Activated T-cell treated with anti-CD3 and anti-CD28 coated beads, Interleukin-2, amount 50 U/mL, for 72 hours (primary cell): ENCODE data around the gene TMEM272. TPM values are rescaled to one million over a fixed set of nuclear protein-coding genes. Genes with fewer than 3 reads are reported as not detected.

Experiments
- ATAC-seq, 2 donors: fragments of 150-1000 bp; cut with Tn5 transposase; replicated peaks in 1 of 2; 2 replicates each; pipeline ENCODE4 v1.10.0; 2021; ENCODE audit warnings: moderate library complexity in 2 of 2, mild to moderate bottlenecking in 1 of 2
- DNase-seq, 2 donors: peaks; one replicate each; pipeline ENCODE4 v3.0.0; 2021 to 2022; ENCODE audit warnings: mixed read lengths in 1 of 2
- H3K27ac Mint-ChIP-seq: one replicate; pipeline ENCODE4 v1.8.0; 2022; ENCODE audit warnings: mild to moderate bottlenecking, moderate library complexity, mixed read lengths
- H3K27me3 Mint-ChIP-seq: one replicate; pipeline ENCODE4 v1.8.0; 2022; ENCODE audit warnings: low read depth, mixed read lengths
- H3K36me3 Mint-ChIP-seq, 2 donors: one replicate each; pipeline ENCODE4 v1.8.0; 2022; ENCODE audit warnings: mixed read lengths in 2 of 2, mild to moderate bottlenecking in 1 of 2; ENCODE audit not compliant: insufficient read depth in 2 of 2
- H3K4me1 Mint-ChIP-seq: one replicate; pipeline ENCODE4 v1.8.0; 2022; ENCODE audit warnings: low read depth, mixed read lengths
- H3K4me3 Mint-ChIP-seq, 2 donors: one replicate each; pipeline ENCODE4 v1.8.0; 2022; ENCODE audit warnings: mild to moderate bottlenecking in 2 of 2, mixed read lengths in 2 of 2, moderate library complexity in 2 of 2
- H3K9me3 Mint-ChIP-seq, 2 donors: one replicate each; pipeline ENCODE4 v1.8.0; 2022; ENCODE audit warnings: mixed read lengths in 2 of 2
- total RNA-seq, 2 donors: library from RNA; stranded (reverse); gene quantifications; one replicate each; pipeline ENCODE4 v1.2.3, GENCODE V29; 2022

The TMEM272 gene
- total RNA-seq, 2 donors from 2014 or later = 0.19 to 0.30 TPM

DNA sequence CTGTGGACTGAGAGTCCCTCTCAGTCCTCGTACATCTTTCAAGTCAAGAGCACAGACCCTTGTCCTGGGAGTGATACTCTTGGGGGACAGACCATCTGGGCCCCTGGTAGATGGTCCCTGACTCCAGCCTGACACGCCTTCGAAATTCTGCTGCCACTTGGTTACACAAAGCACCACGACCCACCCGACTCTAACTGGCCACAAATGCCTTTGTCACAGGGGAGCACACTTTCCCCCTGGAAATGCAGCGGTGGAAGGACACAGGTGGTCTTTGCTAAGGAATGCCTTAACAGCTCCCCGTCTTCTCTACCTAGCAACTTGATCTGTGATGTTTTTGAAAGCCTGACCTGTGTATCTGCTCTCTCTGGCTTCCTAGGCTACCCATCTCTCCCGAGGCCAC lies 27.3 kb downstream of the TMEM272 start:
- Mint-ChIP-seq H3K4me1 (peaks cover 91% of the 10 kb centered on the region), H3K9me3 (no peaks in the 10 kb centered on the region), H3K36me3 (no peaks in the 10 kb centered on the region), H3K27me3 (no peaks in the 10 kb centered on the region), H3K4me3 (peak overlapping the region; percentile 53 to 84), H3K27ac (peak overlapping the region; percentile 36)
- DNase-seq (no peak), ATAC-seq (no peak)

DNA sequence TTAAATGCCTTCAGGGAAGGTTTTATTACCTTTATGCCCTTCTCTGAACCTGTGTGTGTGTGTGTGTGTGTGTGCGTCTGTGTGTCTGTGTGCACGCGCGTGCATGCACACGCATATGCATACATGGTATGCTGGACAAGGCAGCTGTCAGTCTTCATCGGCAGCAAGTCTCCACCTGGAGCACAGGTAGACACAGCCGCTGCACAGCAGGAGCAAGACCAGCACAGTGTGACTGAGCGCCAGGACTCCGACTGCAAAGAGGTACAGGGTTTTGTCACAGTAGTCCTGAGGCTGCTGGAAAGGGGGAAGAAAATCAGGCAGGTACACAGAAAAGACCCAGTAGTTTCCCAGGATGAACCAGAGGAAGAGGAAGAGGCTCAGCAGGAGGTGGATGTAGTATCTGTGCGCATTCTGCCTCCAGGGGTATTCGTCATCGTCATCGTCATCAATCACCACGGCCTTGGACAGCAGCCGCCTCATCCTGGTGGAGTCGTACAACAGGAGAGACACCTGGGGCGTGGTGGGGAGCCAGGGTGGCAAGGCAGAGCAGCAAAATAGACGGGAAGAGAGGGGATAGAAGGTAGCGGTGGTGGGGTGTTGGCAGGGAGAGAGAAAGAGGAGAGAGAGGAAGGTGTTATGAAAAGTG lies 28.2 kb downstream of the TMEM272 start:
- H3K9me3 Mint-ChIP-seq = no peaks in the 10 kb centered on the region
- no peak for DNase-seq
- no peak overlapping the region for H3K27ac Mint-ChIP-seq
- no peaks in the 10 kb centered on the region for H3K36me3 Mint-ChIP-seq
- no peaks in the 10 kb centered on the region for H3K27me3 Mint-ChIP-seq
- no peak for ATAC-seq
- peaks cover 91% of the 10 kb centered on the region for H3K4me1 Mint-ChIP-seq
- peak overlapping the region in 1 of 2 donors; percentile 7 for H3K4me3 Mint-ChIP-seq

DNA sequence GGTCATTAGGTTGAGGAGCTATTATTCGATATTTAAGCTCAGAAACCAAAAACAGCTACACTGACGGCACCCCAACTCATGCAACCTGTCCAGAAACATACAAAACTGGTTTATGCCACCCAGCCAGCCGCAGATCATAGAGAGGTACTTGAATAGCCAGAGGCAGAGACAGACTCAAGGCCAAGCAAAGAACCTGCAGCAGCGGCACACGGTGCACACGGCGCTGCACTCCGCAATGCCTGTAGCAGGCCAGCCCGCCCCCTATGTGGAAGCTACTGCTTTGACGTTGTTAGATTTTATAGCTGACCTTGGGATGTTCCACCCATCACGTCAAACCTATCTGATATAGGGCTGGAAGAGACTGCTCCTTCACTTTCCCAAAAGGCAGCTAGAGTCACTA lies 29.1 kb downstream of the TMEM272 start:
- Mint-ChIP-seq H3K27ac (peak overlapping the region; percentile 51), H3K27me3 (no peaks in the 10 kb centered on the region), H3K4me3 (peak overlapping the region; percentile 74 to 81), H3K9me3 (no peaks in the 10 kb centered on the region), H3K36me3 (no peaks in the 10 kb centered on the region), H3K4me1 (peaks cover 89% of the 10 kb centered on the region)
- ATAC-seq (no peak), DNase-seq (no peak)

DNA sequence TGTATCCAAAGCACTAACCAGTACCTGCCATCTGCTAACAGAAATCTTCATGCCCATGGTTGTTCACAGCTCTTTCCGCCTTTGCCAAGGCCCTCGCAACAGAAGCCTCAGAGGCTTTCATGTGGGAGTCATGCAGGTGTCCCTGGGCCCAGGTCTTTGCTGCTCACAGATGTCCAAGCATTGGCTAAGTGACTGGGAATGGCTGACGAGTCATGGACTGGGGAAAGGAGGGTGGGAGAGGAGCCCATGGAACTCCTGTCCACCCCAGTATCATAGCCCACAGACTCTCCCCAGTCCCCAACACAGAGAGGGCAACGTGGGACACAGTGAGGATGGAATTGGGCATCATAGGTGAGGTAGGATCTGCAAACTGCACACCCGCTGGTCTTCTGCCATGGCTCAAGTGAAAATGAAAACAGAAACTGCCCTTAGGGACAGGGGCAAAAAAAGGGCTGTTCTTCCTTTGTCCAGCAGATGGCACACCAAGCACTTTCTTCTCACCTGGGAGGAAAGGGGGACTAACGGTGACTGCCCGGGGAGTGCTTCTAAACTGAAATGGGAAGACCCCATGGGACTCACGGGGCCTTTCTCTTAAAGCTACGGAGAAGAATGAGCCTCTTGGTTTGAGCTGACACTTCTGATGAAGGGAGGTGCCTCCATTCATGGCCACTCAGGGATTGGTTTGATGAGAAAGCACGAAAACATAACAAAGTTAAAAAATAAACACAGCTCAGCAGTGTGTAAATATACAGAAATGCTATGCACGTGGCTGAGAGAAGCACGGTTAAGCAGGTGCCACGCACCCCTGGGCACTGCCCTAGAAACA lies 29.9 kb downstream of the TMEM272 start:
- ATAC-seq = peak; percentile 70 to 73
- Mint-ChIP-seq H3K4me1 (peaks cover 81% of the 10 kb centered on the region), H3K4me3 (peak overlapping the region; percentile 74 to 81), H3K27ac (peak overlapping the region; percentile 90), H3K36me3 (no peaks in the 10 kb centered on the region), H3K27me3 (no peaks in the 10 kb centered on the region), H3K9me3 (no peaks in the 10 kb centered on the region)
- peak; percentile 80 to 81 for DNase-seq

DNA sequence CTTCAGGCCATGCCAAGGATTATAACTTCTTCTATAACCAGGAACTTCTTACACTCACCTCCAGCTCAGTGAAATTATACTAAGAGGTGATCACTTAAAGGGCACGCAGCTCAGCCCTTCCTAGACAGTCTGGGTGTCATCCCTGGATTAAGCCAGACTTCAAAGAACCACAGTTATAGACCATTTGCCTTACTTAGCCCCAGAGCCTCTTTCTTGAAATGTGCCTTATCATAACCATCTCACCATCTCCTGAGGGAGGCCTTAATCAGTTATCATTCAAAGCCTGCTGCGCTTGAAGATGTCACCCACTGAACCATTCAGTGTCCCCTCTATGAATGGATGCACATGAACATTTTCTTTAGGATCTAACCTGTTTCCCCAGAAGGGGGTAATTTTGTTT lies 30.9 kb downstream of the TMEM272 start:
- Mint-ChIP-seq H3K27ac (no peak overlapping the region), H3K4me1 (peaks cover 71% of the 10 kb centered on the region), H3K27me3 (no peaks in the 10 kb centered on the region), H3K9me3 (no peaks in the 10 kb centered on the region), H3K36me3 (peaks cover 0 to 1% of the 10 kb centered on the region in 2 donors), H3K4me3 (no peak overlapping the region)
- no peak for ATAC-seq
- no peak for DNase-seq

DNA sequence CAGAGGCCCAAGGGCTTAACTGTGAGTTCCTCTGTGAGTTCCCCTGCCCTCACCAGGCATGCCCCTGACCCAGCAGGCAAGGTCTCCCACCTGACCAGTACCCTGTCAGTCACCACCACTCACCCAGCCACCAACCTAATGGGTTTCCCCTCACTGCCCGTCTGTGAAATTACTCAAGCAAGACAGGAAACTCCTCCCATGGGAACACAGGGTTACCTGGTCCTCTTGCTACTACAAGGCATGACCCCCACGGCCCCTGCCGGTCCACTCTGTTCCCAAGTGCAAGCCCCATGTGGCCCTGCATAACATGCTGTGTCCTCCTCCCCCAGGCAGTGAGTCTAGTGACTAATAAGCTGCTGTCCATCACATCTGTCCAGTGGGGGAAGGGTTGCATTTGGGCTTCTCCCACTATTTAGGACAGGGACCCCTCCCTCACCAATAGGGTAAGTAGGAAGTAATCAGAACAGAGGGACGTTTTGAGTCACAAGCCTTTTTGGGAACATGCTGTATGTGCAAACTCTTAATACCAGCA lies 33.0 kb downstream of the TMEM272 start:
- H3K9me3 Mint-ChIP-seq = no peaks in the 10 kb centered on the region
- DNase-seq (no peak), ATAC-seq (peak; percentile 33 to 60)
- peaks cover 0 to 1% of the 10 kb centered on the region in 2 donors for H3K36me3 Mint-ChIP-seq
- no peak overlapping the region for H3K4me3 Mint-ChIP-seq
- H3K27me3 Mint-ChIP-seq = no peaks in the 10 kb centered on the region
- H3K27ac Mint-ChIP-seq = peak overlapping the region; percentile 76
- H3K4me1 Mint-ChIP-seq = peaks cover 52% of the 10 kb centered on the region

DNA sequence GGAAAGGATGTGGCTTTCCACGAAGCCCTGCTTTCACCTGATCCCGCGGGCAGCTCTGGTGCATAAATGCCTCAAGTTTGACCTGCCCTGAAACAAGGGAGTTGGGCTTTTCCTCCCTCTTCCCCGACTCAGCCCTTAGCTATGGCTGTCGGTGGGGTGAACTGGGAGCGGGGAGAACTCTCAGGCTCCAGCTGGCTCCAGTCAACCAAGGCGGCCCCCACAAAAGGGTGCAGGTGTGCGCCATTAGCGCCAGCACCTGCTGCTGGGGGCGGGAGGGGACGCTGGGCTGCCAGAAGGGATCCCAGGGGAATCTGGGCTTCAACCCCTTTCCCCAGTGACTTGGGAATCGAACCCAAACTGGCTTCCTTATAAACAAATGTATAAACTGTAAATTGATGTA lies 33.9 kb downstream of the TMEM272 start:
- Mint-ChIP-seq H3K27me3 (no peaks in the 10 kb centered on the region), H3K36me3 (peaks cover 0 to 3% of the 10 kb centered on the region in 2 donors)

DNA sequence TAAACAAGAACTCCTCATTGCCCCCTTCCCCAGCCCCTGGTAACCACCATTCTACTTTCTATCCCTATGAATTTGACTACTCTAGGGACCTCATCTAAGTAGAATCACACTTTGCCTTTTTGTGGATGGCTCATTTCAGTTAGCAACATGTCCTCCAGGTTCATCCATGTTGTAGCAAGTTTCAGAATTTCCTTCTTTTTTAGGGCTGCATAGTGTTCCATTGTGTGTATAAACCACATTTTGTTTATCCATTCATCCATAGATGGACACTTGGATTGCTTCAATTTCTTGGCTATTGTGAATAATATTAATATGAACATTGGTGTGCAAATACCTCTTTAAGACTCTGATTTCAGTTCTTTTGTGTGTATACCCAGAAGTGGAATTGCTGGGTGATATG lies 36.2 kb downstream of the TMEM272 start:
- Mint-ChIP-seq H3K4me1 (peaks cover 46% of the 10 kb centered on the region), H3K27me3 (no peaks in the 10 kb centered on the region), H3K36me3 (peaks cover 0 to 3% of the 10 kb centered on the region in 2 donors), H3K9me3 (no peaks in the 10 kb centered on the region), H3K4me3 (no peak overlapping the region), H3K27ac (no peak overlapping the region)
- DNase-seq (no peak), ATAC-seq (no peak)

More for the DNA sequence above, 33.9 kb downstream of the TMEM272 start:
- Mint-ChIP-seq H3K4me1 (peaks cover 46% of the 10 kb centered on the region), H3K9me3 (no peaks in the 10 kb centered on the region), H3K27ac (no peak overlapping the region), H3K4me3 (no peak overlapping the region)
- DNase-seq = no peak
- ATAC-seq = no peak

DNA sequence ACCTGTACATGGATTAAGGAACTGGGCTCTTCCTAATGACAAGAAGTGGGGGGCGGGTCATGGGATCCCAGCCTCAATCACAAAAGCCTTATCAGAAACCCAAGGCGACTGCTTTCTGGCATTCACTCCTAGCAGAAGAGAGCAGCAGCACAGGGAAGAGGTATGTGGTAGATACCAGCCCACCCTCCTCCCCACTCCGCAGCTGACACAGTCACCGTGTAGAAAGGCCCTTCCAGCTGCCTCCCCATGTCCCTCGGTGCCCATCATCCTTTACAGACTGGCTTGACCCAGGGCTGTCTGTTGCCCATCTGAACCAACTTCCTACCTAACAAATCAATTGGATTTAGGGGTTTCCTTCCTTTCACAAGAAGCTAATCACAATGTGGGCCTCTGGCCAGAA lies 37.9 kb downstream of the TMEM272 start:
- Mint-ChIP-seq H3K27ac (no peak overlapping the region), H3K36me3 (peaks cover 0 to 5% of the 10 kb centered on the region in 2 donors), H3K4me3 (no peak overlapping the region), H3K4me1 (peaks cover 44% of the 10 kb centered on the region), H3K9me3 (no peaks in the 10 kb centered on the region), H3K27me3 (no peaks in the 10 kb centered on the region)
- ATAC-seq (no peak), DNase-seq (no peak)

DNA sequence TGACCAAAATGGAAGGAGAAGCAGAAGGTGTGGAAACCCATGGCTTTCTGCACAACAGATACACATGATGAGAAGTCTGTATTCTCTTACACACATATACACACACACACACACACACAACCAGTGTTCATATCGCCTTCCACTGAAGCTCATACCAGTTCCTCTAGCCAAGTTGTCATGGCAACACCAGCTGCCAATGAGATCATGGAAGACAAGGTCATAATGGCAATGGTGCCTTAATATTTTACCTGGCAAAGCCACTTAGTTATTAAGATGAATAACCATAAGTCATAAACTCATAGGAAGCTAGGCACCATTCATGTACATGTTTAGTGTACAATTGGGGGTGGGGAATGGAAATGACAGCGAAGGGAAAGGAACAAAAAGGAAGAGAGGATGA lies 38.4 kb downstream of the TMEM272 start:
- Mint-ChIP-seq H3K27ac (no peak overlapping the region), H3K27me3 (no peaks in the 10 kb centered on the region), H3K4me1 (peaks cover 44% of the 10 kb centered on the region), H3K4me3 (no peak overlapping the region), H3K36me3 (peaks cover 0 to 5% of the 10 kb centered on the region in 2 donors), H3K9me3 (no peaks in the 10 kb centered on the region)
- ATAC-seq = no peak
- no peak for DNase-seq

DNA sequence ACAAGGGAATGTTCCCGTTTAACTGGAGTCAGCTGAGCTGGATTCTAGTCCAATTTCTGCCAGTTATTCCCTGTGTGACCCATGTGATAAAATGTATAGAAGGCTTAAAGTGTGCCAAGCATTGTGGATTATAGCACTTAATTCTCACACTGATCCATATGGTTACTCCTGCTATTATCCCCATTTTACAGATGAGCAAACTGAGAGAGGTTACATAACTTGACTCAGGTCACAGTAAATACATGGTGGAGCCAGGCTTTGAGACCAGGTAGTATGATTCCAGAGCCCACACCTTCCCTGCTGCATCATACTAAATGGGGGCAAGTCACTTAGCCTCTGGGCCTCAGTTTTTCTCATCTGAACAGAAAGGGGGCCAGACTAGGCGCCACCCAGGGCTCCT lies 39.1 kb downstream of the TMEM272 start:
- Mint-ChIP-seq H3K27me3 (no peaks in the 10 kb centered on the region), H3K9me3 (no peaks in the 10 kb centered on the region), H3K4me1 (peaks cover 45% of the 10 kb centered on the region), H3K27ac (peak overlapping the region; percentile 30), H3K4me3 (peak overlapping the region in 1 of 2 donors; percentile 93), H3K36me3 (peaks cover 0 to 5% of the 10 kb centered on the region in 2 donors)
- no peak for ATAC-seq
- DNase-seq = no peak

DNA sequence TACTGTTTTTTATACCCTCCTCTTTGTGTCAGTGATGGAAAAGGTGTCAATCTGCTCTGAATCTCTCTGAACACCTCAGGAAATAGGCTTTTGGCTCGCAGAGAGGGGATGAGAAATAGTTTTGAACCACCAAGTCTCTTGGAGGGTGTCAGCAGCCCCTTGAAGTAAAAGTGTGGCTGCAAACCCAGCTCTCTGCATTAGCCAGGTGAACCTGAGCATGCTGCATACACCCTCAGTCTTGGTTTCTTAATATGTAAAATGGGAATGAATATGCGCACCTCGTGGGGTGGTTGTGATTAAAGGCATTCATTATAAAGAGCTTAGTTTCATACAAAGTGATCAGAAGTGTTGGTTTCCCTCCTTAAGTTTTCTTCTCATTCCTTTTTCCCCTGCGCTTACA lies 39.7 kb downstream of the TMEM272 start:
- H3K4me3 Mint-ChIP-seq = peak overlapping the region; percentile 84 to 93
- H3K9me3 Mint-ChIP-seq = no peaks in the 10 kb centered on the region
- H3K4me1 Mint-ChIP-seq = peaks cover 46% of the 10 kb centered on the region
- no peaks in the 10 kb centered on the region for H3K27me3 Mint-ChIP-seq
- no peak for DNase-seq
- H3K36me3 Mint-ChIP-seq = peaks cover 0 to 5% of the 10 kb centered on the region in 2 donors
- H3K27ac Mint-ChIP-seq = peak overlapping the region; percentile 89
- no peak for ATAC-seq
